IPS DF 6.9 (cell line): ENCODE measurements around the gene EID1.

Experiments used
- DNase-seq: peaks from one replicate; pipeline ENCODE4 v3.0.0-alpha.2; 2013; ENCODE audit warnings: low read depth, low spot score
- H3K27ac ChIP-seq: one replicate; pipeline ENCODE4 v1.5.1; 2013; ENCODE audit warnings: low read length, control low read depth
- H3K27me3 ChIP-seq: 2 replicates; pipeline ENCODE4 v1.6.1; 2013; ENCODE audit warnings: mild to moderate bottlenecking, low read length; ENCODE audit not compliant: control insufficient read depth, insufficient read depth
- H3K36me3 ChIP-seq: 2 replicates; pipeline ENCODE4 v1.6.1; 2013; ENCODE audit warnings: low read length; ENCODE audit not compliant: control insufficient read depth, insufficient read depth
- H3K4me1 ChIP-seq: 2 replicates; pipeline ENCODE4 v1.6.1; 2013; ENCODE audit warnings: low read length; ENCODE audit not compliant: control insufficient read depth, insufficient read depth
- H3K4me3 ChIP-seq: 2 replicates; pipeline ENCODE4 v1.5.1; 2013; ENCODE audit warnings: mild to moderate bottlenecking, low read length
- H3K9me3 ChIP-seq: 2 replicates; pipeline ENCODE4 v1.6.1; 2013; ENCODE audit warnings: low read length, inconsistent platforms; ENCODE audit not compliant: control insufficient read depth, insufficient read depth
- WGBS: extraction: QIAGEN DNeasy Blood & Tissue Kit; methylation state at CpG from one replicate; pipeline ENCODE4 v1.1.7; 2013; ENCODE audit warnings: mixed read lengths, missing lambda C conversion rate; ENCODE audit not compliant: insufficient read length, insufficient coverage; 5-methylcytosine and 5-hydroxymethylcytosine counted together

The EID1 gene

GRCh38 chr15:48889925-48890324, 12.0 kb downstream of the EID1 start:
- Histone ChIP-seq H3K4me3 (no peak overlapping the region), H3K27me3 (no peaks in the 10 kb centered on the region), H3K4me1 (no peaks in the 10 kb centered on the region), H3K36me3 (no peaks in the 10 kb centered on the region), H3K9me3 (no peaks in the 10 kb centered on the region), H3K27ac (no peak overlapping the region)
- no peak for DNase-seq
- WGBS: no CpG with 5 or more reads among the region's 3 CpGs

DNA sequence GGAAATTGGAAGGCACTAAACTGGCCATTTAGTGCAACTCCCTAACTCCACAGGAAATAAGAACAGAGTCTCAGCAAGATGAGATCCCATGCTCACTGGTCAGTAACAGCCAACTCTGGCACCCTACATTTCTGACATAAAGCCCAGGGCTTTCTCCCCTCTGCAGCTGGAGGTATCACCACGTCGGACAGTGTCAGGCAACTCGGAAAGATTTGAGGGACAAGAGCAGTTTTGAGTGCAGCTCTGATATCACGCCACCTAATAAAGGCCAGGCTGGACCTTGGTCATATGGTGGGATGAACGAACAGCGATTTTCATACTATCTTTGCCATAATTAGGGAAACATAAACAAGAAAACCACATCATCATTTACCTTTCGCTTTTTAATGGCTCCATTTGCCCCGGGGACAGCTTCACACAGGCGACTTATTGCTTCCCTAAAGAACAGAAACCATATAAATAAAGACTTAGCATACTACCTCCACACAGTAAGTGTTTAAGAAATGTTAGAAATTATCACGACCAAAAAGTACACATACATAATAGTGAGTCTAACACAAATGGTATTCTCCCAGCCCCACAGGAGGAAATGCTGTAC, 12.5 kb downstream of the EID1 start:
- Histone ChIP-seq H3K4me3 (no peak overlapping the region), H3K27me3 (no peaks in the 10 kb centered on the region), H3K9me3 (no peaks in the 10 kb centered on the region), H3K27ac (no peak overlapping the region), H3K4me1 (no peaks in the 10 kb centered on the region), H3K36me3 (no peaks in the 10 kb centered on the region)
- DNase-seq: no peak
- no CpG with 5 or more reads among the region's 10 CpGs for WGBS

GRCh38 chr15:48891232-48891765, 13.4 kb downstream of the EID1 start:
- WGBS: no CpG with 5 or more reads among the region's 6 CpGs
- DNase-seq: no peak
- H3K4me1 ChIP-seq: no peaks in the 10 kb centered on the region
- H3K27me3 ChIP-seq: no peaks in the 10 kb centered on the region
- H3K36me3 ChIP-seq: no peaks in the 10 kb centered on the region
- no peak overlapping the region for H3K27ac ChIP-seq
- no peak overlapping the region for H3K4me3 ChIP-seq
- no peaks in the 10 kb centered on the region for H3K9me3 ChIP-seq

DNA sequence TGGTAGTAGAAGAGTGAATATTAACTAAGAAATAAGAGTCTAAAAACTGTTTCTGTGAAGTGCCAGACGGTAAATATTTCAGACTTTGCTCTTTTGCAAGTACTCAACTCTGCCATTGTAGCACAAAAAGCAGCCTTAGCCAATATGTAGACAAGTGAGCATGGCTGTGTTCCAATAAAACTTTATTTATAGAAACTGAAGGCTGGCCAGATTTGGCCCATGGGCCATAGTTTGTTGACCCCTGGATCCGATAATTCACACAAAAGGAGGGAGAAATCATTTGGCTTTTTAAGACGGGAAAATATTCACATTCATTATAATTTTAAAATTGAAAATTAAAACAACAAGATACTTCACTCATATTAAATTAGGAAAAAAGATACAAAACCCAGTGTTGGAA, 15.4 kb downstream of the EID1 start:
- H3K27me3 ChIP-seq: no peaks in the 10 kb centered on the region
- DNase-seq: no peak
- H3K27ac ChIP-seq: no peak overlapping the region
- H3K4me3 ChIP-seq: no peak overlapping the region
- H3K4me1 ChIP-seq: no peaks in the 10 kb centered on the region
- no peaks in the 10 kb centered on the region for H3K36me3 ChIP-seq
- WGBS: no CpG with 5 or more reads among the region's 3 CpGs
- H3K9me3 ChIP-seq: no peaks in the 10 kb centered on the region

DNA sequence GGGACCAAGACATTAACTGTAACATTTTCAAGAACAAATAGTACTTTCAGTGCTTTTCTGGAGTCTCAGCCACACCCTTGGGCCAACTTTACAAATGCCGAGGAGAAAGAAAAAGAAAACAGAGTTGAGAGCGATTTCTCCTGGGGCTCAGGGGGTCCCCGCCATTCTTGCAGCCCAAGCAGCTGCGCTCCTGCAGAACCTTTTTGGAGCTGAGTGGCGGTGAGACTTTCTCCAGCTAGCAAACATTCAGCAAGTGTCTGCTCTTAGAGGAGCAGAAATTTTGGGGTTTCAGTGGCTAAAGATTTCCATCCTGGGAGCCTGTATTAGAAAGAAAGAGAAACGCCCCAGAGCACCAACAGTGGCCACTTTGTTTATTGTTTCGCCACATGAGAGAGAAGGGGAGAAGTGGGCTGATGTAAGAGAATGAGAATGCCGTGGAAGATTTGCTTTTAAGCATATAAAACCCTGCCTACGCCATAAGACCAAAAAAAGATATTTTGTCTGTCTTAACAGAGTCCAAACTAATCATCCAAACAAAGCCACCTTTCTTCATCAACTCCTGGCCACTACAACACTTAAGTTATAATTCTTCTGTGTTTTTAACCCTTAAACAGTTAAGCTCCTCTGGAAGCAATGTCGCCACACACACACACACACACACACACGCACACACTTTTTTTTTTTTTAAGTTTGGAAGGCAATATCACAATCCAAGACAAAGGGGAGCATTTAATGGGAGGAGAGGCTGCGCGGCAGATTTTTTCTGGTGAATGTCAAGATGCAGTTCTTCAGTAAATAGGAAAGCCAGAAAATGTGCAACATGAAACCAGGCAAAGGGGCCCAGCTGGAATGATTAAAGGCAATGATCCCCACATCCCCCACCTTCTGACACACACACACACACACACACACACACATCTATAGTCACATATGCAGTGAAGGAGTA, 19.2 kb downstream of the EID1 start:
- Histone ChIP-seq H3K9me3 (no peaks in the 10 kb centered on the region), H3K27me3 (no peaks in the 10 kb centered on the region), H3K36me3 (no peaks in the 10 kb centered on the region), H3K4me1 (no peaks in the 10 kb centered on the region), H3K4me3 (no peak overlapping the region), H3K27ac (no peak overlapping the region)
- DNase-seq: no peak
- WGBS: no CpG with 5 or more reads among the region's 13 CpGs

- no peaks in the 10 kb centered on the region for H3K27me3 ChIP-seq
- no peaks in the 10 kb centered on the region for H3K36me3 ChIP-seq
- no peak for DNase-seq
- no peak overlapping the region for H3K4me3 ChIP-seq
- H3K27ac ChIP-seq: no peak overlapping the region
- H3K4me1 ChIP-seq: no peaks in the 10 kb centered on the region
- WGBS: no CpG with 5 or more reads among the region's 4 CpGs
- H3K9me3 ChIP-seq: no peaks in the 10 kb centered on the region
Measured at GRCh38 chr15:48898032-48898431, 20.1 kb downstream of the EID1 start.

DNA sequence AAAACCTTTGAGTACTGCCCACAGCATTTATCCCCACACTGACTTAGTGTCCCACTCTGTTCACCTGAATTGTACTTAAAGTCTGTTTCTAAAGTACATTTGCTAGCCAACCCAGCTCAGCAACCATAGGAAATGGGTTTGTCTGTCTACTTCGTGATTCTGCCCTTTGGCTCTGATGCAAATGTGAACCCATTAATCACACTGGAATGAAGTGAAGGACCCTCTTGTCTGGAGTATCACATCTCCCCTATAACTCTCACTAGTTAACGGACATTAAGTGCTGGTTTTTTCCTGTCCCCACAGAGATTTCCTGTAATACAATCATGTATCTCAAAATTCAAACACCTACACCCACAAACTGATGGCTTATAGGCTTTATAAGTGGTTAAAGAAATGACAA, 20.5 kb downstream of the EID1 start:
- no CpG with 5 or more reads among the region's 2 CpGs for whole genome bisulfite sequencing
- no peak overlapping the region for H3K27ac ChIP-seq

DNA sequence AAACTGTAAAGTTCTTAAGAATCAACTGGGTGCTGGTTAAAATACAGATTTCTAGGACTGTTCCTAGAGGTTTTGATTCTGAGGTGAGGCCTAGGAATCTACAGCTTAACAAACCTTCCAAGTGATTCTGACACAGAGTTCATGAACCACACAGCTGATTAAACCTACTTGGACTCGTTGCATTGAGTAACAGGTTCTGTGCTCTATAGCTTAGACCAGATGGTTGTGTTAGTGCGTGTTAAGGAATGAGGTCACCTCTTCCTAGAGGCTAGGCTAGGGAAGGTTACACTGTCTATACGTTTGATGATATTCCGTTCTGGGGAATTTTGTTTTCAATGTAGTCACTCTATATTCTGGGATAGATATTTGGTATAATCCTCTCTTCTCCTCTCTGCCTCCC, 21.9 kb downstream of the EID1 start:
- no peak overlapping the region for H3K27ac ChIP-seq
- H3K9me3 ChIP-seq: no peaks in the 10 kb centered on the region
- no peaks in the 10 kb centered on the region; the same call in 1 of the 2 replicates for H3K27me3 ChIP-seq
- no peak for DNase-seq
- H3K4me1 ChIP-seq: no peaks in the 10 kb centered on the region
- H3K4me3 ChIP-seq: no peak overlapping the region
- H3K36me3 ChIP-seq: no peaks in the 10 kb centered on the region
- no CpG with 5 or more reads among the region's 4 CpGs for WGBS

More for the DNA sequence above, 20.5 kb downstream of the EID1 start:
- H3K9me3 ChIP-seq: no peaks in the 10 kb centered on the region
- H3K4me3 ChIP-seq: no peak overlapping the region
- H3K27me3 ChIP-seq: no peaks in the 10 kb centered on the region
- H3K4me1 ChIP-seq: no peaks in the 10 kb centered on the region
- no peaks in the 10 kb centered on the region for H3K36me3 ChIP-seq
- no peak for DNase-seq

GRCh38 chr15:48904758-48905157, 26.8 kb downstream of the EID1 start:
- no peaks in the 10 kb centered on the region for H3K36me3 ChIP-seq
- no peaks in the 10 kb centered on the region for H3K4me1 ChIP-seq
- H3K4me3 ChIP-seq: no peak overlapping the region
- no peak for DNase-seq
- no peak overlapping the region for H3K27ac ChIP-seq
- H3K9me3 ChIP-seq: no peaks in the 10 kb centered on the region
- H3K27me3 ChIP-seq: no peaks in the 10 kb centered on the region; the same call in 1 of the 2 replicates
- WGBS: no CpG with 5 or more reads among the region's 4 CpGs

- H3K4me3 ChIP-seq: no peak overlapping the region
- H3K27me3 ChIP-seq: no peaks in the 10 kb centered on the region; the same call in 1 of the 2 replicates
- H3K9me3 ChIP-seq: no peaks in the 10 kb centered on the region
- DNase-seq: no peak
- H3K27ac ChIP-seq: no peak overlapping the region
- H3K36me3 ChIP-seq: no peaks in the 10 kb centered on the region
- H3K4me1 ChIP-seq: no peaks in the 10 kb centered on the region
Measured at GRCh38 chr15:48905216-48905615, 27.3 kb downstream of the EID1 start.
